ENCODE measurements around the gene VAC14.

VAC14 gene

DNA sequence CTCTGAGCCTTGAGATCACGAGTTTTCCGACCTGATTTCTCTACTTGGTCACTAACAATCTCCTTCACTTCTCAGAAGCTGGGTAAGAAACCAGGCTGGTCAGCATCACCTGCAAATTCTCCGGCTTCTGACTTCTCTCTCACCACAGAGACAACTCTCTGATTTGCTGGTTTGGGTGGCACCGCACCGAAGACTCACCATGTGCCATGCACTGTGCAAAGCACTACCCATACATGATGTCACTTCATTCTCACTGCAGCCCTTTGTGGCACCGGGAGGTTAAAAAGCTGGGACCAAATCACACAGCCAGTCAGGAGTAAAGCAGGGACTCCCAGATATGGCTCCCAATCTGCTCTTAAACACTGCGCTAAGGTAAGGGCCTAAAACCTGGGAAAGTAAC, 647 bp downstream of the VAC14 start:
- no peak for TF ChIP-seq ZBTB7A (IDR thresholded peaks at IDR 0.05; ENCODE audit: low read depth)
- no peak for TF ChIP-seq YY1 (IDR thresholded peaks at IDR 0.05; ENCODE audit: low read depth)
- TF ChIP-seq, protein P1, sequence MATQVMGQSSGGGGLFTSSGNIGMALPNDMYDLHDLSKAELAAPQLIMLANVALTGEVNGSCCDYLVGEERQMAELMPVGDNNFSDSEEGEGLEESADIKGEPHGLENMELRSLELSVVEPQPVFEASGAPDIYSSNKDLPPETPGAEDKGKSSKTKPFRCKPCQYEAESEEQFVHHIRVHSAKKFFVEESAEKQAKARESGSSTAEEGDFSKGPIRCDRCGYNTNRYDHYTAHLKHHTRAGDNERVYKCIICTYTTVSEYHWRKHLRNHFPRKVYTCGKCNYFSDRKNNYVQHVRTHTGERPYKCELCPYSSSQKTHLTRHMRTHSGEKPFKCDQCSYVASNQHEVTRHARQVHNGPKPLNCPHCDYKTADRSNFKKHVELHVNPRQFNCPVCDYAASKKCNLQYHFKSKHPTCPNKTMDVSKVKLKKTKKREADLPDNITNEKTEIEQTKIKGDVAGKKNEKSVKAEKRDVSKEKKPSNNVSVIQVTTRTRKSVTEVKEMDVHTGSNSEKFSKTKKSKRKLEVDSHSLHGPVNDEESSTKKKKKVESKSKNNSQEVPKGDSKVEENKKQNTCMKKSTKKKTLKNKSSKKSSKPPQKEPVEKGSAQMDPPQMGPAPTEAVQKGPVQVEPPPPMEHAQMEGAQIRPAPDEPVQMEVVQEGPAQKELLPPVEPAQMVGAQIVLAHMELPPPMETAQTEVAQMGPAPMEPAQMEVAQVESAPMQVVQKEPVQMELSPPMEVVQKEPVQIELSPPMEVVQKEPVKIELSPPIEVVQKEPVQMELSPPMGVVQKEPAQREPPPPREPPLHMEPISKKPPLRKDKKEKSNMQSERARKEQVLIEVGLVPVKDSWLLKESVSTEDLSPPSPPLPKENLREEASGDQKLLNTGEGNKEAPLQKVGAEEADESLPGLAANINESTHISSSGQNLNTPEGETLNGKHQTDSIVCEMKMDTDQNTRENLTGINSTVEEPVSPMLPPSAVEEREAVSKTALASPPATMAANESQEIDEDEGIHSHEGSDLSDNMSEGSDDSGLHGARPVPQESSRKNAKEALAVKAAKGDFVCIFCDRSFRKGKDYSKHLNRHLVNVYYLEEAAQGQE (IDR thresholded peaks at IDR 0.05; ENCODE audit: low read depth), result no peak
- no peak for TF ChIP-seq FOXM1 (IDR thresholded peaks at IDR 0.05; ENCODE audit: borderline replicate concordance, low read depth)
- no peak for TF ChIP-seq EGR1 (IDR thresholded peaks at IDR 0.05)

- no peak for TF ChIP-seq YY1 (IDR thresholded peaks at IDR 0.05; ENCODE audit: low read depth)
- TF ChIP-seq RAD21 (IDR thresholded peaks at IDR 0.05; ENCODE audit: low read depth), result no peak
- TF ChIP-seq, protein P1 (IDR thresholded peaks at IDR 0.05; ENCODE audit: low read depth), result no peak
- no peak for TF ChIP-seq TCF12 (IDR thresholded peaks at IDR 0.05; ENCODE audit: low read depth)
- TF ChIP-seq NFIC (IDR thresholded peaks at IDR 0.05), result no peak
- no peak for TF ChIP-seq ZBTB7A (IDR thresholded peaks at IDR 0.05; ENCODE audit: low read depth)
- TF ChIP-seq, protein P2, sequence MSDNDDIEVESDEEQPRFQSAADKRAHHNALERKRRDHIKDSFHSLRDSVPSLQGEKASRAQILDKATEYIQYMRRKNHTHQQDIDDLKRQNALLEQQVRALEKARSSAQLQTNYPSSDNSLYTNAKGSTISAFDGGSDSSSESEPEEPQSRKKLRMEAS (IDR thresholded peaks at IDR 0.05), result no peak
- no peak for TF ChIP-seq EP300 (IDR thresholded peaks at IDR 0.05; ENCODE audit: borderline replicate concordance)
- TF ChIP-seq TAF1 (IDR thresholded peaks at IDR 0.05; ENCODE audit: low read depth), result no peak
- TF ChIP-seq FOXM1 (IDR thresholded peaks at IDR 0.05; ENCODE audit: borderline replicate concordance, low read depth), result no peak
- TF ChIP-seq, protein P3, sequence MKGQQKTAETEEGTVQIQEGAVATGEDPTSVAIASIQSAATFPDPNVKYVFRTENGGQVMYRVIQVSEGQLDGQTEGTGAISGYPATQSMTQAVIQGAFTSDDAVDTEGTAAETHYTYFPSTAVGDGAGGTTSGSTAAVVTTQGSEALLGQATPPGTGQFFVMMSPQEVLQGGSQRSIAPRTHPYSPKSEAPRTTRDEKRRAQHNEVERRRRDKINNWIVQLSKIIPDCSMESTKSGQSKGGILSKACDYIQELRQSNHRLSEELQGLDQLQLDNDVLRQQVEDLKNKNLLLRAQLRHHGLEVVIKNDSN (IDR thresholded peaks at IDR 0.05), result no peak
These were observed 4.7 kb downstream of the VAC14 start for GRCh38 chr16:70796301-70796700.

- TF ChIP-seq TEAD4 (IDR thresholded peaks at IDR 0.05), result no peak
- TF ChIP-seq, protein P2 (IDR thresholded peaks at IDR 0.05), result no peak
These were observed 5.6 kb downstream of the VAC14 start for GRCh38 chr16:70795296-70795912.

DNA sequence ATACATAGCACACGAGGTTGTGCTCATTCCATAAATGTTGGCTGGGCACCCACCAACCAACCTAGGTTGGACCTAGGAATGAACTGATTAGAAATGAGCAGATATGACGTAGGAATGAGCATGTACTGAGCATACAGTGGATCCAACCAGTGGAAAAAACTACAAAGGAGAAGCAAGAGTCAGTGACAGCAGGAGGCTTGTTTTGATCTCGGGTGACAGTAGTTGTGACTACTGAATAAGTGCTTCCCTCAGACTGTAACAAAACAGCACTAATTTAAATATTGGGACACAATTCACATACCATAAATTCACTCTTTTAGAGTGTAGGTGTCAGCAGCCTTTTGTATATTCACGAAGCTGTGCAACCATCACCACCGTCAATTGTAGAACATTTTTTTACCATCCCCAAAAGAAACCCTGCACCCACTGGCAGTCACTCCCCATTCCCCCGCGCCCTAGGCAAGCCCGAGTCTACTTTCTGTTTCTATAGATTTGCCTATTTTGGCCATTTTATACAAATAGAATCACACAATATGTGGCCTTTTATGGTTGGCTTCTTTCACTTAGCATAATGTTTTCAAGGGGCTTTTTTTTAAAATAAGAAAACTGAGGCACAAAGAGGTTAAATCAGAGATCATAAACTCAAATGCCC, 7.0 kb downstream of the VAC14 start:
- no peak for TF ChIP-seq NFIC (IDR thresholded peaks at IDR 0.05)
- no peak for TF ChIP-seq EP300 (IDR thresholded peaks at IDR 0.05; ENCODE audit: borderline replicate concordance)
- no peak for TF ChIP-seq FOXM1 (IDR thresholded peaks at IDR 0.05; ENCODE audit: borderline replicate concordance, low read depth)
- no peak for TF ChIP-seq RAD21 (IDR thresholded peaks at IDR 0.05; ENCODE audit: low read depth)
- no peak for TF ChIP-seq CEBPB (IDR thresholded peaks at IDR 0.05)
- TF ChIP-seq ZBTB7A (IDR thresholded peaks at IDR 0.05; ENCODE audit: low read depth), result no peak
- no peak for TF ChIP-seq EGR1 (IDR thresholded peaks at IDR 0.05)

GRCh38 chr16:70790815-70791214, 10.1 kb downstream of the VAC14 start:
- TF ChIP-seq FOXM1 (IDR thresholded peaks at IDR 0.05; ENCODE audit: borderline replicate concordance, low read depth) (no peak), ZBTB7A (IDR thresholded peaks at IDR 0.05; ENCODE audit: low read depth) (no peak), YY1 (IDR thresholded peaks at IDR 0.05; ENCODE audit: low read depth) (no peak), EGR1 (IDR thresholded peaks at IDR 0.05) (no peak), NFIC (IDR thresholded peaks at IDR 0.05) (no peak), TEAD4 (IDR thresholded peaks at IDR 0.05) (no peak), CEBPB (IDR thresholded peaks at IDR 0.05) (no peak), TAF1 (IDR thresholded peaks at IDR 0.05; ENCODE audit: low read depth) (no peak)
- TF ChIP-seq, protein P3 (IDR thresholded peaks at IDR 0.05), result no peak

DNA sequence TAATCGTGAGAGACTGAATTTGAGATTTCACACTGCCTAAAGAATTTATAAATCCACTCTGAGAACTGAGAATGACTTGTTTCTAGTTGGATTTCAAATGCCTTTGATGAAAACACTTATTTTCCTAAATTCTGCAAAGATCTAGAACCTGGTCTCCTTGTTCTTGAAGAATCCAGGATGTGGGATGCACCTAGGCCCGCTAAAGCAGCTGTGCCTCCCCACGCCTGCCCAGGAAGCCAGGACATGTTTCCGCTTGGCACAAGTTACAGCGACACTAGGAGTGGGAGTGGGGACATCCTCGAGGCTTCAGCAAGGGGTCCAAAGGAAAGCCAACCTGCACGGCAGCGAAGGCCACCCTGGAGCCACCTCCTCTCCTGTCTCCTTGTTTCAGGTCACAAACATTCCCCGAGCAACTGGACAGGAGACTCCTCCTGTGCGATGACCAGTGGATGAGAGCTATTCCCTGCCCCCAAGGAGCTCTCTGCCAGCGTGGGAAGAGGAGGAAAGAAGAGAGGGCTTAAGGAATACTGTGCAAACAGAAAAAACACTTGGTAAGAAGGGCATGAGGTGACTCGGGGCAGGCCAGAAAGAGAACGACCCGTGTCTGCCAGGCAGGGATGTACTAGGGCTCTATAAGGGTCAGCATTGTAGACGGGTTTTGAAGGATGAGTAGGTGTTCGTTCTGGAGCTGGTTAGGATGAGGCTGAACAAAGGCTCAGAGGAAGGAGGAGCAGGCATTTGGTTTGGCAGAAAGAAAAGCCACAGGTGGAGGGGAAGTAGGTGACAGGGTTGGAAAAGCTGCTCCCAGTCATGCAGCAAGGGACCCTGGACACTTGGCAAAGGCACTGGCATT, 11.1 kb downstream of the VAC14 start:
- no peak for TF ChIP-seq CREB1 (IDR thresholded peaks at IDR 0.05; ENCODE audit: low read depth)
- TF ChIP-seq FOXM1 (IDR thresholded peaks at IDR 0.05; ENCODE audit: borderline replicate concordance, low read depth), result no peak
- TF ChIP-seq YY1 (IDR thresholded peaks at IDR 0.05; ENCODE audit: low read depth), result no peak
